HG02973 (cell line): Measurements from ENCODE around the gene MSI2.

Source experiments
- ATAC-seq: cut with Tn5 transposase; IDR thresholded peaks from one replicate; pipeline ENCODE4 v1.9.1; 2021; ENCODE audit warnings: moderate library complexity; ENCODE audit not compliant: unreplicated experiment

Gene MSI2

DNA sequence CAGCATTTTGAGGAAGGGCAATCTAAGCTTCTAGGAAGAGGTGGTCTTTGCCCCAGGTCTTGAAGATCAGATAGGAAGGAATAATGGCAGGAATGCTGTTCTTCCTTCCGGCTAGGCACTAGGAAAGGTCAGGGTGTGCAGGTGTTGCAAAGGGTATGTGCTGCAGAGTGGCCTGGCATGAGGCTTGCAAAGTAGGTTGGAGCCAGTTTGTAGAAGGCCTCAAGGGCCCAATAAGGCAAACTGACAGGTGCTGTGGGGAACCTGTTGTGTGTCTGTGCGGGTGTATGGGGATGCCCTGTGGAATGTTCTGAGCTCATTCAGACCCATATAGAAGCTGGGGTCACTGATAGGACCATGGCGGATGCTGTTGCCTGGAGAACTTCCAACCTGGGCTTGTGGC lies 12.7 kb downstream of the MSI2 start:
- ATAC-seq: no peak

DNA sequence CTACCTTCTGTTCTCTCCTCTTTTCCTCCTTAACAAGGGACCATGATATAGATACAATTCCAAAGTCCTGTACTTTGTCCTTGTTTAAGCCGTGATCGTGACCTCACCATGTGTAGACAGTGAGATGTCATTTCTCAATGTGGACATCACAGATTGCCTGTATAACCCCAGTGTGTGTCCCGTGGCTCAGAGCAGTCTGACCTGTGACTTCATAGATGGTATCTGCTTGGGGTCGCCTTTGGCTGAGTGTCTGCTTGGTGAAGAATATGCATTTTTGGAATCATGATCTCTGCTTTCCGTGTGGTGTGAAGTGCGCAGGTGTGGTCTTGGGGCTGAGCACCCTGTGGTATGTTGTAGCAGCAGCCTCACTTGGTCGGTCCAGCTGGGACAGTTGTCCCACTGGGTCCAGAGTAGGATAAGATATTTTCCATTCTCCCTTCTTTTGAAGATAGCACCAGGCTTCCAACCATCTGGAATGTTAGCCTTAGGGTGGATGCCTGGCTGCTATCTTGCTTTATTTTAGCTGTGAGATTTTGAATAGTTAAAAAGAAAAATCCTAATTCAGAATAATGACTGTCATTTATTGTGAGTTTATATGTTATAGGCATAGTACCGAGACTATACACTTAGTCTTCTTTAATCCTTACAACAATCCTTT lies 13.4 kb downstream of the MSI2 start:
- ATAC-seq: no peak

DNA sequence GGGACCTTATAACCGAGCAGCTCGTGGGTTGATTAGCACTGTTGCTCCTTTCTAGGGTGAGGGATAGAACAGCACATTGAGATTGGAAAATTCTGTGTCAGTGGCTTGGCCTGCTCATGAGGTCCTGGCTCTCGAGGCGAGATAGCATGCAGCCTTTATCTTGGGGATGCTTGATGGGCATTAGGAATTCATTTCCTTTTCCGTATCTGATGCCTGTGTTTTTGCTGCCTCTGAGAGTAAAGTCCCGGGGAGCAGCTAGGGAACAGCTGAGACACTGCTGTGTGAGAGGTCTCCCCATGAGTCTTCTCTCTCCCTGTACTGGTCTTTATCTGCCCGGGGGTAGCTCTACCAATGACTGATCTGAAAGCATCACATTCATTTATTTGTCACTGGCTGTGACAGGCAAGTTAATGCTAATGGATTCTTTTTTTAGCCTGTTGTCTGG lies 14.5 kb downstream of the MSI2 start:
- ATAC-seq: no peak

DNA sequence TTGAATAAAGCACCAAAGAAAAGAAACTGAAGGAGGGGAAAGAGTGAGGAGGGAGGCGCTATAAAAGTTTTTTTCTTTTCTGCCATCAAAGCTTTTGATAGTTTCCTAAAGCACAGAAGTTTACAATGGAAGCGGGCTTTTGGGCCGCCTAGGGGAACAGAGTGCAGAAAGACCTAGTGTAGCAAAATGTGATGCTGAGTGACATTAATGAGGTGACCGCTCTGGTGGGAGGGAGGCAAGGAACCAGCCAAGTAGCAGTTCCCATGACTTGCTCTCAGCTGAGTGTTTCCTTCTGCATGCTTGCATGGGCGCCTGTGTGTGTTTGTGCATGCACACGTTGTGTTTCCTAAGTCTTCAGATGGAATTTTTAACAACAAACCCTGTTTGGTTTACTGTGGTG lies 15.5 kb downstream of the MSI2 start:
- ATAC-seq: no peak

DNA sequence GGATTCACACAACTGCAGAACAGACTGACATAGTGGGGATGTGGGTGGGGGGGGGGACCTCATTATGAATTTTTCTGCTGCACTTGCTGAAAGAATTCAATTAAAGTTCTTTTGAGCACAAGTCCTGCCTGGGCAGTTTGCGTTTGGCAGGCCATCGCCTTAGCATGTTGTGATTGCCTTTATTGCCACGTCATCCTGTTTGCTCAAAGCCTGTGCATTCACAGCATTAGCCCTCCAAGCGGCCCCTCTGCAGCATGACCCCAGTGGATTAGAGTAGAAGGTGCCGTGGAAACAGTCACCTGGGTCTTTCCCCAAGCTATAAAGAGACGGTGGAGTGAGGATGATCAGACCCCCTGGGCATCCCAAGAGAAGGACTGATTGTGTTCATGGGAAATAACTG lies 17.2 kb downstream of the MSI2 start:
- no peak for ATAC-seq

DNA sequence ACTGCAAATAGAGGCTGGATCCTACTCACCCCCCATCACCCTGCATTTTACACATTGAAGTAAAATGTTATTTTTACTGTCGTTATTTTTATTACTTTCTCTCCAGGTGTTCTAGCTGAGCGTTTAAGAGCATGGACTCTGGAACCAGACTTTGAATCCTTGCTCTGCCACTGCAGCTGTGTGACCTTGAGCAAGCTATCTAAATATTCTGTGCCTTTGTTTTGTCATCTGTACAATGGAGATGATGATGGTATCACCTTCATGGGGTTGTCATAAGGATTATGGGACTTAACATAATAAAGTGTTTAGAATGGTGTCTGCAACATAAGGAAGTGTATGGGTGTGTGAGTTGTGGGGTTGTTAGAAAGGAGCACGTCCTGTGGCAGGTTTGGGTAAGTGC lies 17.8 kb downstream of the MSI2 start:
- ATAC-seq: no peak

DNA sequence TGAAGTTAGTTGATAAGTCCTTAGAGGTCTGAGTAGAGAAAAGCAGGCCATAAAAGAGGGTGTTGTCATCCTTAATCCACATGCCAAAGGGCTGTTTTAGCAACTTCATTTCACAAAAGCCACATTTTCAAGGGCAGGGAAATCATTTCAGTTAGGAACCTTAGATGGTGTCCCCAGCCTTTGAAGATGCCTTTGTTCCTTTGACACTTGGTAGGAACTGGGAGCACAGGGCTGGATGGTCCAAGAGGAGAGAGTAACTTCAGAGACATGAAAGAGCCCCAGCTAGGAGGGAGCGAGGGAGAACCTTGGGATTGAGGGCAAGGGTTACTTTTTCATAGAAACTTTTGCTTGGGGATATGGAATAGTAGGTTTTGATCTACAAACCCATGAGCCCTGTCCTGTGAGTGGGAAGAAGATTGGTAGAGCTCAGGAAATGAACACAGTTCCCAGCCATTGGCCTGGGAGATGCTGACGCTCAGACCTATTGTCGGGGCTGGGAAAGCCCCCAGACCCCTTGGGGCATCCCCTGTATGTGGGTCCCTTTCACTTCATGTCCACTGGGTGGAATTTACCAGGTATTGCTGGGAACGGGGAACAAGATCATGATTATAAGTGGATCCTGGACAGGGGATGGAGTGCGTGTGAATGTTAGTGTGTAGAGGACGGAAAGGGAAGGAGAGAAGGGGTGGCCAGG lies 18.9 kb downstream of the MSI2 start:
- ATAC-seq: no peak

DNA sequence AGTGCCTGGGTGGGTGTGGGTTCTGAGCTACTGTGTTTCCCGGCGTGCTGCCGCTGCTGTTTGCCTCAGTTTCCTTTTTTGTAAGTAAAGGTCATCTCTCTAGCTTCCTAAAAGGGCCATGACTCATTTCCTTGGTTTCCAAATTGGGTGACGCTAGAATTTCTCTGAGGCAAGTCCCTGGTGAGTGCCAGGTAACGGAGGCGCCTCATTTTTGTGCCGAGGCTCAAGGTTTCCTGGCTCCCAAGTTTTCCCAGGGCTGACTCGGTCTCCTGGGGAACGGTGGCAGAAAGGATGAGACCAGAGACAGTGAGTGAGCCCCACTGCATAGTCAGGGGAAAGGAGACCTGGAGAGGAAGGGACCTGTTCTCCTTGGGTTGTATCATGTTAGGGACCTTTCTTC lies 20.3 kb downstream of the MSI2 start:
- no peak for ATAC-seq

DNA sequence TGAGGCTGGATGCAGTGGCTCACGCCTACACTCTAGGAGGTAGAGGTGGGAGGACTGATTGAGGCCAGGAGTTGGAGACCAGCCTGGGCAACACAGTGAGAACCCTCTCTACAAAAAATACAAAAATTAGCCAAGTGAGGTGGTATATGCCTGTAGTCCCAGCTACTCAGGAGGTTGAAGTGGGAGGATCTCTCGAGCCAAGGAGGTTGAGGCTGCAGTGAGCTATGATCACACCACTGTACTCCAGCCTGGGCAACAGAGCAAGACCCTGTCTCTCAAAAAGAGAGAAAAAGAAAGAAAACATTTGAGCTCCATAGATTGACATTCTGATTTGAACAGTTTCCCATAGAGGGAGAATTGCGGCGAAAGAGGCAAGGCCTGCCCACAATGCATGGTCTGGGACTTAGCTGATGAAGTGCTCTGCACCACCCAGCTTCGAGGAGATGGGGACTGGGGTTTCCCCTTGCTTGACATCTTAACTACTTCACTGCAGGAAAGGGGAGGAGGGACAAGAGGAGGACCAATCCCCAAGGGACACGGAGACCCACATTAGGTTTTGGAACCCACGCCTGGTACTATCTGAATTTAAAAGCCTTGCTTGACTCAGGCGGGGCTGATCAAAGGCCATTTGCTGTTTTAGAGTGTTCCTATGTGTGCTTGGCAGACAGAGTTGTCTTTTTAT lies 21.7 kb downstream of the MSI2 start:
- no peak for ATAC-seq

DNA sequence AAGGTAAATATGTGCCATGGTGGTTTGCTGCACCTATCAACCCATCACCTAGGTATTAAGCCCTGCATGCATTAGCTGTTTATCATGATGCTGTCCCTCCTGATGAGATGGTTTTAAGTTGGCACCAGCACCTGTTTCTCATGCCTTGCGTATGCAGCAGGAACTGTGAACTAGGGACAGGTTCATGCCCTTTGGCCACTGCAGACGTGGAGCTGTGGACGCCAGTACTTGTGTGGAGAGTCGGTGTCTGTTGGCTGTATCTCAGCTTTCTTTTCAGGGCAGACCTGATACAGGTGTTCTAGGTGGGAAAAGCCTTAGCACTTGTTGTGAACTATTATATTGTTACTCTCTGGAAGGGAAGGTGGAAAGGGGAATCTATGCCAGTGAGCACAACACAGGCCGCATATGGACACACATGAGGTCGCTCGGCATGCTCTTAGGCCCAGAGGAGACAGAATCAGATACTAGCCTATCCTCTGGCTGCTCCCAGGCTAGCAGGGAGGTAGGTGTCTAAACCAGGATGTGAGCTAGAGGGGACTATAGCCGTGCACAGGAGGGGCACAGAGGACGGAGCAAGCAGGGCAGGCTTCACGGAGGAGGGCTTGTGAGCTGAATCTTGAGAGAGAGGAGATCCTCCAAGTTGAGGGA lies 22.5 kb downstream of the MSI2 start:
- ATAC-seq: no peak

DNA sequence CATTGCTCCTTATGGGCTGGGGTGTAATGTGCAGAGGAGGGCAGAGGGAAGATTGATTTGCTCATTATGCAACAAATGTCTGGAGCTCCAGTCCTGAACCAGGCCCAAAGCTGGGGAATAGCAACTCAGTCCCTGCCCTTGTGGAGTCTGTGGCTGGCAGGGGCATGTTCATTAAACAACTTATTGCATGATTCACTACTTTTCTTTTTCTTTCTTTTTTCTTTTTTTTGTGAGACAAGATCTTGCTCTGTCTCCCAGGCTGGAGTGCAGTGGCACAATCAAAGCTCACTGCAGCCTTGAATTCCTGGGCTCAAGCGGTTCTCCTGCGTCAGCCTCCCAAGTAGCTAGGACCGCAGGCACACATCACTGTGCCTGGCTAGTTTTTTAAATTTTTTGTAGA lies 23.1 kb downstream of the MSI2 start:
- ATAC-seq: no peak

DNA sequence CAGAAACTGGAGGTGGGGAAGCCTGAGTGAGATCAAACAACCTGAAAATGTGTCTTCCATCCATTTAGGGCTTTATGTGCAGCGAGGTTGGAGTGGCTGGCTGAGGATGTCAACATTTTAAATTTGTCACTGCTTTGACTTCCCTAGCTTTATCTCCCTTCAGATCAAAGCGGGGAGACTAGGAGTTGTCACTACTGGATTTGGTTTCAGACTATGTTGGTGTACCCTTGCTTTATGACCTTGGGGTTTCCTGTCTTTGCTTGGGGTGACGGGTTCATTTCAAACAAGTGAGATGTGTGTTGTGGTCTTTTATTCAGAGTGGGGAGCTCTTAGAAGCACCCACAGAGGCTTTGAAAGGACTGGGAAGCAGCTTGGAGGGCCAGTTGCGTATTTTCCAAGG lies 25.6 kb downstream of the MSI2 start:
- no peak for ATAC-seq

DNA sequence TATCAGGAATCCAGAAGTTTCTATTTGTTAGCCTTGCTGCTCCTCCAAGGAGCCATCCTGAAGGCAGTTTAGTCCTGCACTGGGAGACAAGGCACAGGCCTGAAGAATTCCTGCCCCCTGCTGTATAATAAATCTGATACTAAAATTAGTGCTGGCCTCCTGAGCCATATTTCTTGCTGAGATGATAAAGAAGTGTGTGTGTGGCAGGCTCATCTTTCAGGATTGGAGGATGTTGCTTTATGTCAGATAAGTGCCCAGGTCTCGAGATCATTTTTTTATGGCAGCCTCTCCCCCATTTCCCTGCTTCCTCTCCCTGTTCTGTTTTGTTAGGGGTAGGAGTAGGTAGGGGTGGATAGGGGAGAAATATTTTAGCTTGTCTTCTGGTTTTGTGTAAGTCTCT lies 26.0 kb downstream of the MSI2 start:
- no peak for ATAC-seq

DNA sequence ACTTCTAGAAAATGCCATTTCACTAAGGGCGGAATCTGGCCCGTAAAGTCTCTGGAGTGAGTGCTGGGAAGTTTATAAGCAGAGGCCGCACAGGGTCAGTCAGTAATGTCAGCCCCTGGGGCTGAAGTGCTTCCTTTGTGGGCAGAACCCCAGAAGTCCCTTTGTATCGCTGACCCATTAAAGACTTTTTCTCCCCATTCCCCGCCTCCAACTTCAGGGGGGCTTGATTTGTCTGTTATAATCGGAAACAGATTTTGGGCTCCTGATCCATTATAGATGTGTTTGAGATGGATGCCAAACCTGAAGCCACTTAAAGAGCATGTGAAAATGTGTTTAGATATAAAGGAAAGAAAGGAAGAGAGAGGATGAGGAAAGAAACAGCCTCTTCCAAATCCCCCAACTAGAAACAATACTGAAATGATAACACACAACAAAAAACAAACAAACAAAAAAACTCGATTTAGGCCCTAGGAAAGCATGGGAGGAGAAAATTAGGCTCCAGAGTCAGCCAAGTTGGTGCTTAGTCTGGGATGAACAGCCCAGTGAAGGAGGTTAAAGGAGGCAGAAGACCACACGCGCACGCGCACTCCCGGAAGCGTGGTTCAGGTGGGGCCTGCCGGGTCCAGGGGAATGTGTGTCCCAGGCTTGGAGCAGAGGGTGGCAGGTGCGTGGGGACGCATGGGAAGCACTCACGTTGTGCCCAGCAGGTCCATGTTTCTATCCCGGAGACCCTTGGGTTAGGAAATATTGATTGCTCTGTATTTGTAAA lies 27.1 kb downstream of the MSI2 start:
- ATAC-seq: no peak

DNA sequence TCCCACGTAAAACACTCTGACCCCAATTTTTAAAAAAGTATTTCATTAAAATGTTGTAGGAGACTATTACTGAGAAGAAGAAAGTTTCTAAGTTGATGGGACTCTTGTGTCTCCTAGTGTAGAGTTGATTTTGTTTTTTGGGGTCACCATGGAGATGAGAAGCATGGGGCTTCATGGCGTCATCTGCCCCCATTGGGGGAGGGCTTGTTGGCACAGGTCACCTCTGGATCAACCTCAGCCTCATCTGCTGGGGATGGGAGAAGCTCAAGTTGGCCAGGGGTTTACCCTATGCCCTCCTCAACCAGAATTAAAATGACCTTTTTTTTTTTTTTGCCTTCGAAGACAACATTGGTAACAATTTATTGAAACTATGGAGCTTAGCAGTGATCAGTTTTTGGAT lies 28.3 kb downstream of the MSI2 start:
- ATAC-seq: peak; percentile 27

DNA sequence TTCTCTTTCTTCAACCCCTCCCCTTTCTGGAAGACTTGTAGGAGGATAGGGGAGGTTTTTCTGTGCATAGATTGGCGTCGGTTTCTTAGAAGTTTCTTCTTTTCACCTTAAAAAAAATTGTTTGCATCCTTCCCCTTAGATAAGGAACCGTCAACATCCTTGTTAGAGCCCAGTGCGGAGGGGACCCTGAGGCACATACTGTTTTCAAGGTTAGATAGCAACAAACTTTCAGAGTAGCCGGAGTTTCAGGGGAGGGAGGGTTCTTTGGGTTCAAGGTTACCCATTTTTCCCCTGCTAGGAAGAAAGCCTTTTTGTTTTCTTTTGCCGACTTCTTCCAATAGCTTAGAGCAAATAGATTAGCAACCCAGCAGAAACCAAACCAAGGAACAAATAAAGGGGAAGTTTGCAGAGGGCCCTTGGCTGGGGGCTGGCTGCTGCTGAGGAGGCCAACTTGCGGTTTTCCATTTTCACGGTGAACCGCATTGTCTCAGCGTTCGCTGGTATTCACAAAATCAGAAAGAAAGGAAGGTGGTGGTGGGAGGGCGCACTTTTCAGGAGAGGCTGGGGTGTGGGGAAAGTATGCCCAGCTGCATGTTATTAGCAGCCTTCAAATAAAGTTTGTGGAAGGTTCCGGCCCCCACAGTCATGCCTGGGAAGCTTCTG lies 28.8 kb downstream of the MSI2 start:
- peak; percentile 51 for ATAC-seq

DNA sequence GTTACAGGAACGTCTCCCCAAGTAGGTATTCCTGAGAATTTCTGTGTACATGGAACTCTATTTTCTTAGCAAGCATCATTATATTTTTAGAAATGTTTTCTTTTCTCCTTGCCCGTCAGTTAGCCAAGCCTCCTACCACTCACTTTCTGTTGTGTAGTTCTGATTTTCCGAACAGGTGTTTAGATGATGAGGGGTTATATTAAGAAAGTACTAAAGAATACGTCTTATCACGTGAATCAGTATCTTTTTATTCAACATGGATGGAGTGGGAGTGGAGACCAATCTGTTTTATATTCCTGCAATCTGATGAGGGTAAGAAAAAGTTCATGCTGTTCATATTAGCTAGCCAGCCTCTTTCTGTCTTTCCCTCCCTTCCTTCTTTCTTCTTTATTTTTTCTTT lies 29.4 kb downstream of the MSI2 start:
- ATAC-seq: no peak

DNA sequence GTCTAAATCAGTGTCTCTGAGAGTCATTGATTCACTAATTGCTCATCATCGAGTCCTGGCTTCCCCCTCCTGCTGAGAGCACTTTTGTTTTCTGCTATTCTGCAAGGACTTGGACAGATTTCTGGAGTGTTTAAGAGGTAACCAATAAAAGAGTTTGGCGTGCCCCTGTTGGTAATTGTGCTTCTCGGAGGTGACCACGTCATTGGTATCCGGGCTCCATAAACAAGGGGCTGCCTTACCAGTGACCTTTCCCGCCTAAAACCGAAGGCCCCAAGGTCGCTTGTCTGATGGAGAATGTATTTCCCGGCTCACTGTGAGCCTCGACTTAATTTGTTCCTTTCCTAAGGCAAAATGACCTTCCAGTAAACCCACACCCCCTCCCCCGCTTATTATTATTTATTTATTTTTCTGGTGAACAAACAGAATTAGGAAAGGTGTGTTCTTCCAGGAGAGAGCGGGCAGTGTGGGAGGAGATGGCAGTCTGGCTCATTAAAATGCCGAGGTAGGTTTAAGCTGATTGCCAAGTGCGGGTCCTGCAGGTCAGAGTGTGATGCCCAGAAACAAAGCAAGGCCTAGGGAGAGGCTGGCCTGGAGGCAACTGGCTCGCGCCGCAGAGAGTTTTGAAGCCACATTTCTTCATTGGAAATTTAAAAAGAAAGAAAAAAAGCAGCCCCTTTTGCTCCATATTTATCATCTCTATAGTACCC lies 30.2 kb downstream of the MSI2 start:
- no peak for ATAC-seq

DNA sequence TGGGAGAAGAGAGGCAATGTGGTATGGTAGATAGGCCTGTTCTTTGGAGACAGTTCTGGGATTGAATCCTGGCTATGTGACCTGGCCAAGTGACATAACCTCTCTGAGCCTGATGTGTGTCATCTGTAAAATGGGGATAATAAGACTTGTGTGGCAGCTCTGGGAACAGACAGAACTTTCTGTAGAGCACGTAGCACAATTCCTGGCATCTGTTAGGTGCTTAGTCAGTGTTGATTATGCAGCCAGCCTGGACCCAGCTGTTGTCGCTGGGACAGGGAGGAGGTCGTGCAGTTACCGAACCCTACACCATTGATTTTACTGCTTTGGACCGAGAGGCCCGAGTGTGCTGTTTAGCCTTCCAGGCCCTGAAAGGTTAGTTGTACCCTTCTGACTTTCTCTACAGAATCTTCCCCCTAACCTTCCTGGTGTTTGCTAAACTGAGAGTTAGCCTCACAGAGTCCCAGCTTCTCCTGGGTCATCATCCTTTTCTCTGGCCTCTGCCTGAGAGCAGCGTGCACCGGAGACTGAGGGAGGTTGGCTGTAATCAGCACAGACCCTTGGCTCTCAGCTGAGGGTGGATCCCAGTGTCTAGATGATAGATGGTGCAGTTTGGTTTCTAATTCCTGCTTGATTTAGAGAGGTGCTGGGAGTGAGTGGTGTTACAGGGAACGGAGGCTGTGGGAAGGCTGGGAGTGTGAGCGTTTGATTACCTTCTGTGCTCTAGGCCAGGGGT lies 31.9 kb downstream of the MSI2 start:
- ATAC-seq: no peak
